Measurements from ENCODE around the gene SLC4A4. TPM values are rescaled to one million over a fixed set of nuclear protein-coding genes. Genes with fewer than 3 reads are reported as not detected.

SLC4A4 gene
- total RNA-seq, 1 experiment from 2014 or later = 1.1 TPM

GRCh38 chr4:71558248-71558647 lies 219.4 kb downstream of the SLC4A4 start:
- CTCF ChIA-PET = no interaction called here

GRCh38 chr4:71559957-71560571 lies 221.2 kb downstream of the SLC4A4 start:
- H3K4me3 Mint-ChIP-seq = no peak overlapping the region
- ATAC-seq (no peak), DNase-seq (ENCODE audit: low spot score) (no peak)
- TF ChIP-seq NFE2L1 (CRISPR knock-in tag; IDR thresholded peaks at IDR 0.05) (no peak), NFATC4 (CRISPR knock-in tag; IDR thresholded peaks at IDR 0.05) (no peak), NFYB (CRISPR knock-in tag; conservative IDR thresholded peaks at IDR 0.05; ENCODE audit: low read depth) (no peak), FOXK1 (CRISPR knock-in tag; IDR thresholded peaks at IDR 0.05) (no peak), ZNF263 (CRISPR knock-in tag; IDR thresholded peaks at IDR 0.05; ENCODE audit: low read depth) (no peak), STAT6 (CRISPR knock-in tag; conservative IDR thresholded peaks at IDR 0.05; ENCODE audit: low read depth) (no peak), NR3C1 (CRISPR knock-in tag; conservative IDR thresholded peaks at IDR 0.05; ENCODE audit: low read depth) (no peak), ZNF671 (CRISPR knock-in tag; IDR thresholded peaks at IDR 0.05) (no peak), GABPB1 (CRISPR knock-in tag; IDR thresholded peaks at IDR 0.05) (no peak), ZNF317 (CRISPR knock-in tag; IDR thresholded peaks at IDR 0.05; ENCODE audit: borderline replicate concordance, low read depth) (no peak), CBFB (CRISPR knock-in tag; IDR thresholded peaks at IDR 0.05; ENCODE audit: low read depth) (no peak)
- no peaks in the 10 kb centered on the region for H3K9me3 Mint-ChIP-seq
- H3K27me3 Mint-ChIP-seq (ENCODE audit: low read depth) = no peaks in the 10 kb centered on the region
- no peaks in the 10 kb centered on the region for H3K36me3 Mint-ChIP-seq
- no peak overlapping the region for H3K27ac Mint-ChIP-seq
- H3K4me1 Mint-ChIP-seq = no peaks in the 10 kb centered on the region; the same call in 1 of the 2 replicates
- CTCF ChIA-PET = no interaction called here
- POLR2A ChIA-PET = no interaction called here

More at GRCh38 chr4:71558248-71558647, 219.4 kb downstream of the SLC4A4 start:
- Mint-ChIP-seq H3K27me3 (ENCODE audit: low read depth) (no peaks in the 10 kb centered on the region), H3K4me1 (peaks cover 3% of the 10 kb centered on the region; the same call in 1 of the 2 replicates), H3K4me3 (no peak overlapping the region), H3K27ac (no peak overlapping the region), H3K36me3 (no peaks in the 10 kb centered on the region), H3K9me3 (no peaks in the 10 kb centered on the region)
- DNase-seq (ENCODE audit: low spot score) (no peak), ATAC-seq (no peak)
- TF ChIP-seq E2F5 (CRISPR knock-in tag; IDR thresholded peaks at IDR 0.05) (no peak), ATF1 (CRISPR knock-in tag; IDR thresholded peaks at IDR 0.05) (no peak), JUN (CRISPR knock-in tag; IDR thresholded peaks at IDR 0.05) (no peak), SMAD4 (CRISPR knock-in tag; IDR thresholded peaks at IDR 0.05) (no peak), ZNF425 (CRISPR knock-in tag; conservative IDR thresholded peaks at IDR 0.05) (no peak), NFE2L1 (CRISPR knock-in tag; IDR thresholded peaks at IDR 0.05) (no peak)
- POLR2A ChIA-PET = no interaction called here

- no peaks in the 10 kb centered on the region for H3K27me3 Mint-ChIP-seq (ENCODE audit: low read depth)
- DNase-seq (ENCODE audit: low spot score) (no peak), ATAC-seq (no peak)
- peaks cover 26% of the 10 kb centered on the region for H3K4me1 Mint-ChIP-seq
- H3K27ac Mint-ChIP-seq = no peak overlapping the region
- H3K36me3 Mint-ChIP-seq = no peaks in the 10 kb centered on the region
- H3K9me3 Mint-ChIP-seq = no peaks in the 10 kb centered on the region
- H3K4me3 Mint-ChIP-seq = no peak overlapping the region
- CTCF ChIA-PET = interaction anchor here (1.4 kb wide), 1 partner anchor 11 kb away, joined by 4 read pairs; no protein-coding TSS in a partner anchor
- POLR2A ChIA-PET = no interaction called here
- TF ChIP-seq JAZF1 (CRISPR knock-in tag; IDR thresholded peaks at IDR 0.05) = no peak
- no peak for TF ChIP-seq NR2C2 (CRISPR knock-in tag; IDR thresholded peaks at IDR 0.05)
- no peak for TF ChIP-seq ZNF121 (CRISPR knock-in tag; IDR thresholded peaks at IDR 0.05)
- no peak for TF ChIP-seq ZMAT4 (CRISPR knock-in tag; IDR thresholded peaks at IDR 0.05)
- TF ChIP-seq ZNF317 (CRISPR knock-in tag; IDR thresholded peaks at IDR 0.05; ENCODE audit: borderline replicate concordance, low read depth) = no peak
- no peak for TF ChIP-seq ZNF138 (CRISPR knock-in tag; conservative IDR thresholded peaks at IDR 0.05)
- no peak for TF ChIP-seq ESRRA (CRISPR knock-in tag; IDR thresholded peaks at IDR 0.05; ENCODE audit: borderline replicate concordance)
- no peak for TF ChIP-seq GTF2I (CRISPR knock-in tag; conservative IDR thresholded peaks at IDR 0.05)
- no peak for TF ChIP-seq ZNF263 (CRISPR knock-in tag; IDR thresholded peaks at IDR 0.05; ENCODE audit: low read depth)
- no peak for TF ChIP-seq USF1 (CRISPR knock-in tag; IDR thresholded peaks at IDR 0.05)
- no peak for TF ChIP-seq ZNF396 (CRISPR knock-in tag; IDR thresholded peaks at IDR 0.05; ENCODE audit: borderline replicate concordance)
- TF ChIP-seq MAX (CRISPR knock-in tag; IDR thresholded peaks at IDR 0.05) = no peak
Measured at GRCh38 chr4:71564775-71565174, 226.0 kb downstream of the SLC4A4 start.
